ENCODE measurements around the gene ZNF235. TPM values are rescaled to one million over a fixed set of nuclear protein-coding genes. Genes with fewer than 3 reads are reported as not detected.
"Not testable (repeated sequence)": the region's sequence is repeated elsewhere in the genome, so short reads cannot be mapped to it uniquely, and the experiment has no call there.

The ZNF235 gene
- total RNA-seq, 6 experiments from 2014 or later, result 1.3 to 2.7 (median 1.9) TPM

DNA sequence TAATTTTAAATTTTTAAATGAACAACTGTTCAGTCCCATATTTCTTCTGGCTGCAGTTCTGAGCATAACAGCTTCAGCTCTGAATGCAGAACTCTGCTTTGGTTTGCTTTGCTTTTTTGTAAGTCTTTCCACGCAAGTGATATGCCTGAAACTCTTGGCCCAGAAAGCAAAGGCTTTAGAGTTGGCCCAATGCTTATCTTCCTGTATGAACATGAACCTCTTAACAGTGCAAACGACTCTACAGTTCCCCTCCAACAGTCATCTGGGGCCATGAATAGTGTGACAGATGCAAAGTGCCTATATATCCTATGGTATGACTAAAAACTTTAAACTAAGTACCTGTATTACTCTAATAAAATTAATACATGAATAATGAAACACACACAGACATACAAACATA is 37.0 kb upstream of the ZNF235 start:
- intact Hi-C loops (cut with DNase I), result no loop called here
- Histone ChIP-seq H3K27ac (no peak overlapping the region), H3K36me3 (peaks cover 0 to 11% (median 7%) of the 10 kb centered on the region in 4 donors), H3K4me1 (no peaks in the 10 kb centered on the region), H3K27me3 (no peaks in the 10 kb centered on the region), H3K4me3 (no peak overlapping the region), H3K9me3 (peaks cover 0 to 5% (median 0%) of the 10 kb centered on the region in 4 donors)
- DNase-seq (no peak), ATAC-seq (no peak)
- WGBS (ENCODE audit: insufficient coverage, low coverage, low lambda C conversion rate, missing lambda C conversion rate), result 71% methylated on average over 2 of the region's 2 CpGs
- TF ChIP-seq POLR2A (IDR thresholded peaks at IDR 0.05), result no peak
- TF ChIP-seq, protein P1, sequence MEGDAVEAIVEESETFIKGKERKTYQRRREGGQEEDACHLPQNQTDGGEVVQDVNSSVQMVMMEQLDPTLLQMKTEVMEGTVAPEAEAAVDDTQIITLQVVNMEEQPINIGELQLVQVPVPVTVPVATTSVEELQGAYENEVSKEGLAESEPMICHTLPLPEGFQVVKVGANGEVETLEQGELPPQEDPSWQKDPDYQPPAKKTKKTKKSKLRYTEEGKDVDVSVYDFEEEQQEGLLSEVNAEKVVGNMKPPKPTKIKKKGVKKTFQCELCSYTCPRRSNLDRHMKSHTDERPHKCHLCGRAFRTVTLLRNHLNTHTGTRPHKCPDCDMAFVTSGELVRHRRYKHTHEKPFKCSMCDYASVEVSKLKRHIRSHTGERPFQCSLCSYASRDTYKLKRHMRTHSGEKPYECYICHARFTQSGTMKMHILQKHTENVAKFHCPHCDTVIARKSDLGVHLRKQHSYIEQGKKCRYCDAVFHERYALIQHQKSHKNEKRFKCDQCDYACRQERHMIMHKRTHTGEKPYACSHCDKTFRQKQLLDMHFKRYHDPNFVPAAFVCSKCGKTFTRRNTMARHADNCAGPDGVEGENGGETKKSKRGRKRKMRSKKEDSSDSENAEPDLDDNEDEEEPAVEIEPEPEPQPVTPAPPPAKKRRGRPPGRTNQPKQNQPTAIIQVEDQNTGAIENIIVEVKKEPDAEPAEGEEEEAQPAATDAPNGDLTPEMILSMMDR (IDR thresholded peaks at IDR 0.05), result no peak

- not testable (repeated sequence) for H3K27me3 ChIP-seq, ATAC-seq
- WGBS (ENCODE audit: insufficient coverage, low coverage, low lambda C conversion rate, missing lambda C conversion rate), result no CpG with 5 or more reads among the region's 3 CpGs
Observed at GRCh38 chr19:44334639-44335038, 29.8 kb upstream of the ZNF235 start.

GRCh38 chr19:44332145-44332544 is 27.3 kb upstream of the ZNF235 start:
- 100% methylated on average over 1 of the region's 1 CpG for WGBS (ENCODE audit: insufficient coverage, low coverage, low lambda C conversion rate, missing lambda C conversion rate)
- intact Hi-C loops (cut with DNase I), result no loop called here
- Histone ChIP-seq H3K27ac (no peak overlapping the region), H3K4me1 (no peaks in the 10 kb centered on the region), H3K4me3 (no peak overlapping the region), H3K27me3 (no peaks in the 10 kb centered on the region), H3K36me3 (peaks cover 0 to 35% (median 11%) of the 10 kb centered on the region in 4 donors), H3K9me3 (peaks cover 0 to 31% (median 7%) of the 10 kb centered on the region in 4 donors)
- DNase-seq, result no peak
- no peak for TF ChIP-seq POLR2A (IDR thresholded peaks at IDR 0.05)
- TF ChIP-seq, protein P1 (IDR thresholded peaks at IDR 0.05), result no peak
- no peak for ATAC-seq

More at GRCh38 chr19:44334639-44335038, 29.8 kb upstream of the ZNF235 start:
- Histone ChIP-seq H3K36me3 (peaks cover 0 to 37% (median 18%) of the 10 kb centered on the region in 4 donors), H3K9me3 (peaks cover 0 to 24% (median 4%) of the 10 kb centered on the region in 4 donors)
- intact Hi-C loops (cut with DNase I); DNase-seq; H3K27ac ChIP-seq; H3K4me3 ChIP-seq; H3K4me1 ChIP-seq: not testable (repeated sequence)

DNA sequence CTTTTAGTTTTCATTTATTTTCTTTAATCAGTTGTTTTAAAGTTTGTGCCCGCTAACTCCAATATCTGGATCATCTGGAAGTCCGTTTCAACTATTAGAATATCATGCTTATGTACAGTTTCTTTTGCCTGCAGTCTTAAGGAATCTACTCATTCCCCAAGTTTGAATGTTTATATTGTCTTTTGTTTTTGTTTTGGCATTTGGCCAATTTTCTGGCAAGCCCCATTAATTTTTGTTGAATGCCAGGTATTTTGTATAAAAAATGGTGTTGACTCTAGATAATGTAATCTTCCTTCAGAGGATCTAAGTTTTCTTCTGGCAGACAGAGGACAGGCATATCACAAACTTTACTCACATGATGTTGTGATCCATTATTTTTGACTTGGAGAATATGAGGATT is 11.1 kb upstream of the ZNF235 start:
- no peak overlapping the region for H3K4me3 ChIP-seq
- WGBS (ENCODE audit: insufficient coverage, low coverage, low lambda C conversion rate, missing lambda C conversion rate), result 91% methylated on average over 2 of the region's 2 CpGs
- H3K27me3 ChIP-seq, result no peaks in the 10 kb centered on the region
- DNase-seq (no peak), ATAC-seq (no peak)
- H3K36me3 ChIP-seq, result no peaks in the 10 kb centered on the region
- H3K27ac ChIP-seq, result no peak overlapping the region
- no peak for TF ChIP-seq POLR2A (IDR thresholded peaks at IDR 0.05)
- TF ChIP-seq, protein P1 (IDR thresholded peaks at IDR 0.05), result no peak
- H3K9me3 ChIP-seq, result peaks cover 0 to 23% (median 2%) of the 10 kb centered on the region in 4 donors
- intact Hi-C loops (cut with DNase I), result no loop called here
- H3K4me1 ChIP-seq, result no peaks in the 10 kb centered on the region

DNA sequence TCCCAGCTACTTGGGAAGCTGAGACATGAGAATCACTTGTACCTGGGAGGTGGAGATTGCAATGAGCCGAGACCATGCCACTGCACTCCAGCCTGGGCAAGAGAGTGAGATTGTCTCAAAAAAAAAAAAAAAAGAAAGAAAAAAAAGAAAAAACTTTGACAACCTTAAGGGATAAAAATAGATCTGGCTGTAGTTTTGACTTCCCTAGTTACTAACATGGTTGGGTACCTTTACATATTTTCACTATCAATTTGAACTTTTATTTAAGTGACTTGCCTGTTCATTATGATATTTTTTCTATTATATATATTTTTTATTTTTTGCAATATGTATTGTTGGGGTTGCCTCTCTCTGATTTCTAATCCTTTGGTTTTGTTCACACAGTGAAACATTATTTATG is 8.4 kb upstream of the ZNF235 start:
- ATAC-seq (no peak), DNase-seq (no peak)
- Histone ChIP-seq H3K36me3 (no peaks in the 10 kb centered on the region), H3K4me3 (no peak overlapping the region), H3K4me1 (no peaks in the 10 kb centered on the region), H3K27me3 (no peaks in the 10 kb centered on the region), H3K27ac (no peak overlapping the region), H3K9me3 (peaks cover 0 to 5% (median 2%) of the 10 kb centered on the region in 4 donors)
- WGBS (ENCODE audit: insufficient coverage, low coverage, low lambda C conversion rate, missing lambda C conversion rate), result 88% methylated on average over 1 of the region's 1 CpG
- TF ChIP-seq, protein P1 (IDR thresholded peaks at IDR 0.05), result no peak
- TF ChIP-seq POLR2A (IDR thresholded peaks at IDR 0.05), result no peak
- intact Hi-C loops (cut with DNase I), result no loop called here
